Aorta (tissue), 5 donors: ENCODE measurements around the gene FBXO9. TPM values are rescaled to one million over a fixed set of nuclear protein-coding genes. Genes with fewer than 3 reads are reported as not detected.

Source experiments
- ATAC-seq: fragments of 200-7000 bp; cut with Tn5 transposase; one replicate; pipeline ENCODE4 v1.9.1; 2022; ENCODE audit warnings: moderate library complexity; ENCODE audit not compliant: low FRiP score
- DNase-seq, 2 donors: peaks; one replicate each; pipeline ENCODE4 v3.0.0-alpha.2; 2020
- H3K27ac ChIP-seq, 2 donors: one replicate each; pipeline ENCODE4 v1.5.1; 2013; ENCODE audit warnings: low read length in 2 of 2, mild to moderate bottlenecking in 2 of 2, moderate library complexity in 2 of 2, control low read depth in 1 of 2, inconsistent platforms in 1 of 2, low read depth in 1 of 2
- H3K27me3 ChIP-seq, 2 donors: one replicate each; pipeline ENCODE4 v1.6.1; 2013; ENCODE audit warnings: control low read depth in 1 of 2, low read length in 1 of 2, mild to moderate bottlenecking in 1 of 2, moderate library complexity in 1 of 2; ENCODE audit not compliant: insufficient read depth in 2 of 2, control insufficient read depth in 1 of 2
- H3K36me3 ChIP-seq, 2 donors: one replicate each; pipeline ENCODE4 v1.6.1; 2013; ENCODE audit warnings: control low read depth in 1 of 2, low read length in 1 of 2, mild to moderate bottlenecking in 1 of 2; ENCODE audit not compliant: insufficient read depth in 2 of 2, control insufficient read depth in 1 of 2
- H3K4me1 ChIP-seq, 2 donors: one replicate each; pipeline ENCODE4 v1.6.1; 2013; ENCODE audit warnings: low read length in 2 of 2, control low read depth in 1 of 2, mild to moderate bottlenecking in 1 of 2, moderate library complexity in 1 of 2; ENCODE audit not compliant: insufficient read depth in 2 of 2, control insufficient read depth in 1 of 2
- H3K4me3 ChIP-seq, 2 donors: one replicate each; pipeline ENCODE4 v1.5.1; 2013; ENCODE audit warnings: low read length in 2 of 2, control low read depth in 1 of 2, mild to moderate bottlenecking in 1 of 2
- H3K9me3 ChIP-seq: one replicate; pipeline ENCODE4 v1.6.1; 2013; ENCODE audit warnings: mild to moderate bottlenecking, low read length; ENCODE audit not compliant: control insufficient read depth
- WGBS, 2 donors: extraction: QIAGEN DNeasy Blood & Tissue Kit; methylation state at CpG; one replicate each; pipeline ENCODE4 v1.1.7; 2013; 5-methylcytosine and 5-hydroxymethylcytosine counted together
- intact Hi-C, 2 donors: fragments of 100-400 bp; cut with DNase I; formaldehyde crosslinking; loops; one replicate each; pipeline versions ENCODE4 v1.14.2 to v1.15.0; 2022
- polyA plus RNA-seq, 2 donors: library from polyadenylated mRNA; stranded (reverse); fragments of 200-250 nt; gene quantifications; one replicate each; pipeline ENCODE4 v1.2.3, GENCODE V29; 2013
- total RNA-seq, 2 donors: library from RNA; stranded (reverse); fragmentation: NEBNext Ultra II Directional; extraction: Animal tissue kit (Norgen Biotek cat#: 25700); gene quantifications; one replicate each; pipeline ENCODE4 v1.2.1, GENCODE V29; 2021
- donor health status: healthy with polysubstance abuse.
- donor health status: Bipolar disorder and iron deficiency.
- donor health status: DM: no; HTN: no; CAD: no.
- donor health status: DM: no; HTN: no; CAD: no.
- donor health status: DM: yes; HTN: yes; CAD: no.

Gene FBXO9
- total and polyA plus RNA-seq, 4 donors: 44.2 to 112 (median 74.4) TPM

DNA sequence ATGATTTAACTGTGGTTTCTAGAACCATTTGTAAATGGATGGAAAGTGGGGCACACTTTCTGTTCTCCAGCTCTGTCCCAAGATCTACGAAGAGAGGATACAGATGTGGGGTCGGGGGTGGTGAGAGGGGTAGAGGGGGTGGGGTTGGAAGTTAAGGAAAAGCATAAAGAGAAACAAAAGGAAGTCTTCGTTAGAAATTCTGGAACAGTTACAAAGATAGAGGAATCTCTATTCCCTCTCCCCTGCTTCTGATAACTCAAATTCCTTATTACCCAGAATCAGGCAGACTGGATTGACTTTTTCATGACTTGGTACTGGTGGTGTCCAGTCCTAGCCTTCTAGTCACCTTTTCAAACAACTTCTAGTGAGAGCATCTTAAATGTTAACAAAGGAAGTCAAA, 78.5 kb downstream of the FBXO9 start:
- Histone ChIP-seq H3K36me3 (no peaks in the 10 kb centered on the region), H3K27me3 (no peaks in the 10 kb centered on the region), H3K4me3 (no peak overlapping the region), H3K27ac (no peak overlapping the region), H3K9me3 (no peaks in the 10 kb centered on the region), H3K4me1 (no peaks in the 10 kb centered on the region)
- intact Hi-C loops: no loop called here
- ATAC-seq (no peak), DNase-seq (no peak)
- WGBS, 2 donors: 81 to 83% methylated on average over 3 of the region's 3 CpGs

DNA sequence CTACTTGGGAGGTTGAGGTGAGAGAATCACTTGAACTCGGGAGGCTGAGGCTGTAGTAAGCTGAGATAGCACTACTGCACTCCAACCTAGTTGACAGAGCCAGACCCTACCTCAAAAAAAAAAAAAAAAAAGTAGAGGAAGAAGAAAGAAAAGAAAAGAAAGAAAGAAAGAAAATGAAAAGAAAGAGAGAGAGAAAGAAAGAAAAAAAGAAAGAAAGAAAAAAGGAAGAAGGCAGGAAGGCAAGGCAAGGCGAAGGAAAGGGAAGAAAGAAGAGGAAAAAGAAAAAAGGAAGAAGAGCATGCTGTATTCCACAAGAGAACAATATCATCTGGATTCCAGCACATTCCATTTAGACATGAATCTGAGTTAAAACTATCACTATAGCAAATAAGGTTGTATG, 79.6 kb downstream of the FBXO9 start:
- H3K9me3 ChIP-seq: no peaks in the 10 kb centered on the region
- no peak overlapping the region for H3K4me3 ChIP-seq
- ATAC-seq (no peak), DNase-seq (no peak)
- H3K27ac ChIP-seq: no peak overlapping the region
- WGBS, 2 donors: 87 to 91% methylated on average over 2 of the region's 2 CpGs
- H3K36me3 ChIP-seq: no peaks in the 10 kb centered on the region
- H3K4me1 ChIP-seq: no peaks in the 10 kb centered on the region
- intact Hi-C loops: no loop called here
- no peaks in the 10 kb centered on the region for H3K27me3 ChIP-seq

DNA sequence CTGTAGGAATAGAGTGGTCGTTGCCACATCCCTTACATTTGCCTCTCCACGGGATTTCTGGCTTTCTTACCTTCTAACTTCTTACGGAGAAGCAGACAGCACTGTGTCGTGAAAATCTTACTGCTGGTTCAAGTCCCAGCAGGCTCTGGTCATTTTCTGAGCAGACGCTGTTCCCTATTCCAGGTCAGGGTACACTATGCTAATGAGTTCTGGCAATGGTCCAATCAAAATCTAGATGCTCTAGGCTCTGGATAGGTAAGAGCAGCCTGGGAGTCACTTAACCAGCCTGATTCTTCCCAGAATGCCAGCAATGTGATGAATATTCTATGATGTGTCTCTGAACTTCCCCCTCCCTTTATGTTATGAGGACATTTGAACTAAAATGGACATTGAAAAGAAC, 83.5 kb downstream of the FBXO9 start, which contains the start of gene GCM1:
Gene GCM1, minus strand, starts transcription at position 158 of the 400 bp plus-strand sequence. CDS start 3,209 bp downstream, outside the sequence.
- no peaks in the 10 kb centered on the region for H3K4me1 ChIP-seq
- H3K27me3 ChIP-seq: no peaks in the 10 kb centered on the region
- H3K27ac ChIP-seq: no peak within 1 kb of the TSS
- H3K36me3 ChIP-seq: no peaks in the 10 kb centered on the region
- intact Hi-C loops: no loop called here
- no peak for ATAC-seq
- peaks cover 2% of the 10 kb centered on the region for H3K9me3 ChIP-seq
- no peak within 1 kb of the TSS for H3K4me3 ChIP-seq
- WGBS, 2 donors: 86 to 88% methylated on average over 5 of the region's 5 CpGs
- DNase-seq: no peak

Other genes with a start within 250 kb of the FBXO9 start
- gene GSTA5, start 224.6 kb upstream of the FBXO9 start, total RNA-seq: not detected
- not detected for gene GSTA5, start 224.6 kb upstream of the FBXO9 start, polyA plus RNA-seq
- not detected for gene GSTA3, start 155.7 kb upstream of the FBXO9 start, total RNA-seq
- gene GSTA3, start 155.7 kb upstream of the FBXO9 start, polyA plus RNA-seq: not detected
- gene GSTA4, start 70.1 kb upstream of the FBXO9 start, total RNA-seq: 10 to 100 TPM; 18.8 to 20.3 TPM
- gene GSTA4, start 70.1 kb upstream of the FBXO9 start, polyA plus RNA-seq: 10 to 100 TPM; 19.7 to 31.9 TPM
- 10 to 100 TPM; 15.9 to 22.5 TPM for gene CILK1, start 3.6 kb upstream of the FBXO9 start, total RNA-seq
- gene CILK1, start 3.6 kb upstream of the FBXO9 start, polyA plus RNA-seq: 1 to 10 TPM; 7.2 to 7.5 TPM
- under 1 TPM in 1 of 2 donors, not detected in 1; 0.16 TPM for gene GCM1, start 83.4 kb downstream of the FBXO9 start, total RNA-seq
- not detected for gene GCM1, start 83.4 kb downstream of the FBXO9 start, polyA plus RNA-seq